Ammon's horn (tissue), 1 donor: Measurements from ENCODE around the gene PKD1L1.

Experiments
- DNase-seq: peaks from one replicate; pipeline ENCODE4 v3.0.0-alpha.2; 2016; ENCODE audit warnings: low spot score

The PKD1L1 gene

DNA sequence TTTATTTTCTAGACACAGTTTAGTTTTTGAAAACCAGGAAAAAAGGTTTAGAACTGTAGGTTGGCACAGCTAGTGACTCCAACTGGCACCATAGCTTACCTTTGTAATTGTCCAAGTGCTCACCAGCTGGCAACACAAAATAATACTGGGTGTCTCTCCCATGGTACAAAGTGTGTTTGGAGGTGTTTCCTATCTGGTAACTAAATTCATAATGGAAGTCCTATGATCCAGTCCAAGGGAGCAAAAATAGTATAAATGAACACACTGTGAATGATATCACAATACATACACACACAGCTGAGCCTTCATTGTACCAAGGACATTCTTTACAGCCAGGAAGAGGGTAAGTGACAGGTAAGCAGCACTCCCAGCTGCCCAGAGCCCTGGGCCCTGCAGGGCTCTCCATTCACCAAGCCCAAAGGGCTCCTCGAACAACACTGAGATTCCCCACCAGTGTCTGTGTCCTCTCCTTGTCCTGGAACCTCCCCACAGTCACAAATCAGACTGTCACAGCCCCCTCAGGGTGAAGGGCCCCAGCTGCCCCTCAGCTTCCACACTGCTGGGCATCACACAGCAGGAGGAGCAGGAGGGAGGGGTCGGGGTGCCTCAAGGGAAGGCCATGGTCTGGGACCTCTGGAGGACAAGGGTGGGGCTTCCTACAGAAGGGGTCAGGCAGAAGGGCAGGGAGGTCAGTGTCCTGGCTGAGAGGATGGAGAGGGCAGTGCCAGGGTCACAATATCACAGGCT, 72.1 kb downstream of the PKD1L1 start:
- no peak for DNase-seq

DNA sequence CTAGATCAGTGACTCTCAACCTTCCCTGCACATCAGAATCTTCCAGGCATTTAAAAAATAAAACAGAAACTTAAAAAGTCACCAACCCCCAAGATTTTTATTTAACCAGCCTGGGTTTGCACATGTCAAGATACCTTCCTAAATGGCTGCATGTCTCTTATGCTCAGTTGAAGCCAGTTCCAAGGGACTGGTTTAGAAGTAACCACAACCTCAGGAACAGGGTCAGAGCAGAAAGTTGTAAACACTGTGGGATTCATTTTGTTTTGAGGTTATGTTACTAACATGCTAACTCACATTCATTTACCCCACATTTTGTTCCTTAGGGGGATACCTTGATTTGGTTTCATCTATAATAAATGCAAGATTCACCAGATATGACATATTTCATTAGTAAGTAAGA, 72.9 kb downstream of the PKD1L1 start:
- no peak for DNase-seq

DNA sequence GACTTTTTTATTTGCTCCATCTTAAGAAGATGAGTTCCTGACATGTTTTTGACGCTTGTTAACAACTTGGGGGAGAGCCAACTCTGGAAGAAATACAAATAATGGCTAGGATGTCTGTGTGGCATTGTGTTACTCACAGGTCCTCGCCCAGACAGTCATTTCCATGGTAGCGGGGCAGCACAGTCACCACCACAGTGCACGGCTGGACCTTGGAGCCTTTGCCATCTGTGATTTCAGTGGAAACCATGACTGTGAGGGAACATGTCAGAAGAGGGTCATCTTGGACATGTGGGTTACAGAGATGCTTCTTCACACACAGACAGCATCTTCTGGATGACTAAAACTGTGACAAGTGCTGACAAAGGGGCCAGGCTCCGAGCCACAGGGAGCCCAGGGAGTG, 74.5 kb downstream of the PKD1L1 start:
- DNase-seq = no peak

DNA sequence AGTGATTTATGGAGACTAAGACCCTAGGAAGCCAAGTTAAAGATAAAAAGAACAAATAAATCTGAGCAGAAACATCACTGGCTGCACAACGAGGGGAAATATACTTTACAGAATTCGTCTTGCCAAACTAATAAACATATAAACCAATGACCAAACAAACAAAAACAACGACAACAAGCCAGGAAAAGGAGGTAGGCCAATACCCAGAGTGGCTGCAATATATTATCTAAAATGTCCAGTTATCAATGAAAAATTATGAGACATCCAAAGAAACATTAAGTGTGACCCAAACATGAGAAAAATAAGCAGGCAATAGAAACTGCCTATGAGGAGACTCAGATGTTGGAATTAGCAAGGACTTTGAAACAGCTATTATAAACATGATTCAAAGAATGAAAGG, 81.0 kb downstream of the PKD1L1 start:
- DNase-seq = no peak

- DNase-seq = no peak
These were observed 82.1 kb downstream of the PKD1L1 start for GRCh38 chr7:47866120-47866519.

DNA sequence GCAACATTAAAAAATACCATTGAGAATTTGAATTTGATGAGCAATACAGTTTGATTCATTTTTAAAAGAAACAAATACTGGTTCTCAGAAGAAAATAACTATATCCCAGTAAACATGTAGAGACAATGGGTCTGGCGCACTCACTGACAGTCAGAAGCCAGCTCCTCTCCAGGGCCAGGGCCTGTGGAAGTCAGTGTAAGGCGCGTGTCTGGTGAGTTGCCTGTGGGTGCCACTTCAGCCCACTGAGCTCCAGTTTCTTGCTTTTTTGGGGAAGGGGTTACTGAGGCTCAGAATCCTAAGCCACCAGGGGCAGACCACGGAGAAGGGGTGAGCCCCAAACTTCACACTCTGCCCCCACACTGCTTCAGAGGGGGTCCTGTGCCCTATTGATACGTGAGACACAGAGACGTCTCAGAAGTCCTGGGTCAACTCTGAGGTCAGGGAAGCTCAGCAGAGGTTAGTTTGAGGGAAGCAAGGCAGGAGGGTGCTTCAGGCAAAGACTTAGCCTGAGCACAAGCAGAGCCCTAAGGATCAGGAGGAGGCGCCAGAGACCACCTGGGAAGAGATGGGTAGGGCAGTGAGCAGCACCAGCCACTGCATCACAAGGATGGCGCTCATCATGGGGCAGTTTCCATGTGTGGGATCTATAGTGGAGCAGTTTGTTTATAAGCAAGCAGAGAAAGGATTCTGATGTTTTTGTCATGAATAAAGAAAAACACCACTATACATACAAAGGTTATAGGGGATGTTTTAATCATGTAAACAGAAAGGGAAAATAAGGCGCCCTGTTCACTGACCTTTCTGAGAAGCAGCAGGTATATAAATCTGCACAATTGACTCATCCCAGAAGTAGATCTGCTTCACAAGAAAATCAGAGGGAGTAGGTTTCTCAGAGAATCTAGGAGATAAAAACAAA, 95.7 kb downstream of the PKD1L1 start:
- DNase-seq = no peak

- DNase-seq = no peak
These were observed 101.1 kb downstream of the PKD1L1 start for GRCh38 chr7:47847207-47847606.

GRCh38 chr7:47846138-47846836, 102.0 kb downstream of the PKD1L1 start:
- no peak for DNase-seq

DNA sequence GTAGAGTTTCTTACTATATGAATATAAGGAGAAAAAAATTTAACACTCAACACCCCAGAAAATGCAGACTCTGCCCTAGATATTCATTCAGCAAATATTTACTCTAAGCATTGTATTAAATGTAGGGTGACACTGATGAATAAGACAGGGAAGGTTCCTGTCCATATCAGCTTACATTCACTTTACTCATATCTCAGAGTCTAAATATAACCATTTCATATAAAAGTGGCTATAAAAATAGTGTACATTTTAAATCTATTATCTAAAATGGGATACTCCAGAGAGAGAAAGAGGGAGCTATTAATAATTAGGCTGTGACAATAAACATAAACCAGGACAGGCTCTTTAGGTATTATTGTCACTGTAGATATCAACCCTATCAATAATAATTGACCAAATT, 104.0 kb downstream of the PKD1L1 start:
- no peak for DNase-seq

- DNase-seq = no peak
These were observed 105.0 kb downstream of the PKD1L1 start for GRCh38 chr7:47843291-47843690.

- DNase-seq = no peak
These were observed 108.9 kb downstream of the PKD1L1 start for GRCh38 chr7:47839381-47839780.

DNA sequence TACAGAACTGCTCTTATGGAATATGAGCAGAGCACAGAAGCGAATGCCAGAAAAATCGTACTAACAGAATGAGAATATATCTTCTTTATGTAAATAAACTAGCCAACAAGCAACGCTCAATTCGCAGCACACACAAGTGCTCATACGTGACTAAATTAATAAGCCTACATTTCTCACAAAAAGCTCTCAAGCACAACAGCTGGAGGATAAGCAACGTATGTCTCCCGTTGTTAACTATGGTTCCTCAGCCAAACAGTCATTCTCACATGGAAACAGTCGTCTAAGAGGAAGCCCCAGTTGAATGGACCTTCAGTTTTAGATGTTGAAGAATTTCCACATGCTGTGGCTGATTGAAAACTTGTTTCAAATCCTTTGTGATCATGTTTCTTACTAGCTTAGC, 110.4 kb downstream of the PKD1L1 start:
- no peak for DNase-seq

DNA sequence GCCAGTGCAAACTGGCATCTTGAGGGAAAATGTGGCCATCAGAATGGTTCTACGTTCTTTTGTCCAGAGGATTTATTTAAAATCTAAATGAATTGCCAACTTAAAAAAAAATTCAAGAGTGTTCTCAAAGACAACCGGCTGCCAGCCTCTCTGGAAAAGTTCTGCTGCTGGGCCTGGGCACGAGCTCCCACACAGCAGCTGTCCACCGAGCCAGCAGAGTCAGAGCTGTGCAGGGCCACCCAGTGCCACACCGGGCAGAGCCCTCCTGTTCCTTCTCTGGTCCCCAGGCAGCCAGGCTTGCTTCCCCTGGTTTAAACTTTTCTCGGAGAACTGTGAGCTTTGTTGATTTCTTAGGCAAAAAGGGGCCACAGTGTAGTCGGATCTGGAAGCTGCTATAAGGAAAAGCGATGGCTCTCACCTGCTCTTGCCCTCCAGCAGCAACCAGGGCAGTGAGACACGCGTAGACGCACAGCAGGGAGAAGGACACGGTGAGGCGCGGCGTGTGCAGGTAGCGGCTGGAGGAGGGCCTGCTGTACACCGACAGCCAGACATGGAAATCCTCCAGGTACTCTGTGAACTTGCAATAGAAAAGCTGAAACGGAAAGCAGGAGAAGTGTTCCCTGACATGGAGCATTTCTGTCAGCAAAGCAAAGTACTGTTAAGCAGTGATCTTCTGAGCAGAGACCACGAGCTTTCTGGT, 111.6 kb downstream of the PKD1L1 start:
- DNase-seq = no peak

GRCh38 chr7:47836080-47836479, 112.2 kb downstream of the PKD1L1 start:
- DNase-seq = no peak

DNA sequence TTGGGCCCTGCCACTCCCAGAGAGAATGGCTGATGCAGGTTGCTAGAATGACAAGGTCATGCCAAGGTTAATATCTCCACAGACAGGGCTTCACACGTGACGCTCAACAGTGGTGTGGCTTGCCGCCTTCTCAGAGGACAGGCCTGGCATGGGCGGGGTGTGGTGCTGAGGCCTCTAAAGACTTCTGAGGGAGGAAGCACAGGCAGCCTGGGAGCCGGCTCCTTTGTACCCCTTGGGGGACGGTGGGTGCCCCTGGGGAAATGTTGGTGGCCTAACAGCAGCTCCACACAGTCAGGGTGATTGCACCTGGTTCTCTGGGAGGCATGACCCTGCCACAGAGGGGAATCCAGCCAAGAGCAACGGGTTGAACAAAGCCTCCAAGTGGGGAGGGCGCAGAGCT, 115.1 kb downstream of the PKD1L1 start:
- DNase-seq = no peak

- no peak for DNase-seq
These were observed 116.1 kb downstream of the PKD1L1 start for GRCh38 chr7:47832105-47832715.

- no peak for DNase-seq
These were observed 118.3 kb downstream of the PKD1L1 start for GRCh38 chr7:47830015-47830414.

- DNase-seq = no peak
These were observed 120.4 kb downstream of the PKD1L1 start for GRCh38 chr7:47827871-47828270.

DNA sequence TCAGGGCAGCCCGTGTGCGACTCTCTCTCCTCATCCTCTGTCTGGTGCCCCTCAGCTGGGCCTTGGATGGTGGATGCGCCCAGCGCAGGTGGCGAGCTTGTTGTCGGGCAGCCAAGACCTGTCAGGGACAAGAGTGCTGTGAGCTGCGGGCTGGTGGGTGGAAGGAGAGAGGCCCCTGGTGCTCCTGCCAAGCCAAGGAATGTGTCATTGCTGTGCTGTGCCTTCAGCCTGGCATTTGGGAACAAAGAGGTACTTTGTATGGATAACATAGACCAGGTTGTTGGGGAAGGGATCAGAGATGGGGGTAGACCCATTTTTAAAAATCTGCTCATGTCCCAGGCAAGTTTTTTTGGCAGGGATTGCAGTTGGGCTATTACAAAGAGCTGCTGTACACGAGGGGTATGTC, 120.9 kb downstream of the PKD1L1 start:
- peak; percentile 35 for DNase-seq

DNA sequence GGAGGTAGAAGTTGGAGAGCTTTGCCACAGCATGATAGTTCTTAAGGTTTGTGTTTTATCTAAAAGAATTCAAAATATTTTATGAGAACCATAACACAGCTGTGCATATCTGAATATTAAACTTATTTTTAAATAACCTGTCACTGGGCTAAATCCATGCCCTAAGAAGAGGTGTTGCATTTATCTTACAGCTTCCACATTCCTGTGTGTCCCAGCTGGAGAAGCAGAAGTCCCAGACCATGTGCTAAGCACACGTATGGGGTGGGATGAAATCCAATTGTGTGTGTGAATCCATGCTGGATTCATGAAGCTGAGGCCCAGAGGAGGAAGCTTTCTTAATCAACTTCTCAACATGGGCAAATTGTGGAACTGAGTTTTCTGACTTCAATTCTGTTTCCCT, 121.5 kb downstream of the PKD1L1 start:
- no peak for DNase-seq

DNA sequence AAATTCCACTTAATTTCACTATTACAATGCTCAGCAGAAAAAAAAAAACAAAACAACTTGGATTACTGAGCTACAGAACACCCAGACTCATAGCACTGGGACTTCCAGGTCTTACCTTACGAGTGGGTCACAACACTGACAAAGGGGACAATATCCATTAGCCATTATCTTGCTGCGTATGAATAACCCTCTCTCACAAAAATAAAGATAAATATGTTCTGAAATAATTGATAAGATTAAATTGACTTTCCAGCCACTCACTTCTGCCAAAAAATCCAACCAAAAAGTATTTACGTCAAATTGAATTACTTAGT, 128.7 kb downstream of the PKD1L1 start:
- no peak for DNase-seq
